A549 (cell line): ENCODE measurements around the gene ADAM10.

Experiments used
- BCL3 ChIP-seq: fragments of >200 bp; sonication (Bioruptor Twin); formaldehyde crosslinking; IDR thresholded peaks from 3 replicates; pipeline ENCODE4 v1.6.1; 2016
- EP300 ChIP-seq, 2 experiments: fragments of >200 bp; sonication (Bioruptor Twin); formaldehyde crosslinking; IDR thresholded peaks; 2 replicates in 1 of 2; 3 replicates in 1 of 2; pipeline ENCODE4 v1.6.1; 2016 to 2017
- HOXA7 ChIP-seq: fragments of 250-450 bp; sonication (Bioruptor Pico); IDR thresholded peaks from 2 replicates; pipeline ENCODE4 v1.5.0; 2020; ENCODE audit warnings: mild to moderate bottlenecking, moderate library complexity
- MAFK ChIP-seq: fragments of 450-650 bp; IDR thresholded peaks from 2 replicates; pipeline ENCODE4 v1.6.1; 2014; ENCODE audit not compliant: partially characterized antibody
- MAX ChIP-seq: IDR thresholded peaks from 2 replicates; pipeline ENCODE4 v1.6.1; 2012
- MYC ChIP-seq: IDR thresholded peaks from 2 replicates; pipeline ENCODE4 v1.6.1; 2012; ENCODE audit warnings: mild to moderate bottlenecking, inconsistent platforms, low read length, improper control_type of control experiment, borderline replicate concordance
- PBX3 ChIP-seq: IDR thresholded peaks from 2 replicates; pipeline ENCODE4 v1.6.1; 2012
- POLR2A ChIP-seq: IDR thresholded peaks from 2 replicates; pipeline ENCODE4 v1.6.1; 2012; ENCODE audit warnings: mild to moderate bottlenecking, low read length
- RCOR1 ChIP-seq: fragments of 150-350 bp; IDR thresholded peaks from 2 replicates; pipeline ENCODE4 v1.6.1; 2014; ENCODE audit warnings: antibody characterized with exemption, low read length, low read depth
- REST ChIP-seq: fragments of 200-600 bp; sonication (generic); IDR thresholded peaks from 2 replicates; pipeline ENCODE4 v1.6.1; 2016; ENCODE audit warnings: antibody characterized with exemption, mild to moderate bottlenecking, moderate library complexity
- SREBF2 ChIP-seq: fragments of 450-650 bp; IDR thresholded peaks from 2 replicates; pipeline ENCODE4 v1.6.1; 2014; ENCODE audit warnings: mild to moderate bottlenecking, moderate library complexity

GRCh38 chr15:58568157-58568571 is 181.3 kb downstream of the ADAM10 start:
- TF ChIP-seq POLR2A = no peak
- TF ChIP-seq SREBF2 = no peak
- no peak for TF ChIP-seq MYC
- no peak for TF ChIP-seq PBX3
- TF ChIP-seq MAFK = no peak
- no peak for TF ChIP-seq HOXA7
- no peak for TF ChIP-seq RCOR1
- TF ChIP-seq EP300 (IDR thresholded peaks at IDR 0.05) = no peak
- TF ChIP-seq MAX = no peak
- no peak for TF ChIP-seq BCL3
- TF ChIP-seq REST = no peak
